GM15510 (cell line): ENCODE results near the gene SPACA9.

Experiments
- POLR2A ChIP-seq: IDR thresholded peaks from 3 replicates; pipeline ENCODE4 v1.6.1; 2011; ENCODE audit warnings: borderline replicate concordance; ENCODE audit not compliant: insufficient read length; ENCODE audit errors: extremely low read depth

The SPACA9 gene

GRCh38 chr9:132923346-132923902 lies 44.7 kb downstream of the SPACA9 start:
- no peak for TF ChIP-seq POLR2A

DNA sequence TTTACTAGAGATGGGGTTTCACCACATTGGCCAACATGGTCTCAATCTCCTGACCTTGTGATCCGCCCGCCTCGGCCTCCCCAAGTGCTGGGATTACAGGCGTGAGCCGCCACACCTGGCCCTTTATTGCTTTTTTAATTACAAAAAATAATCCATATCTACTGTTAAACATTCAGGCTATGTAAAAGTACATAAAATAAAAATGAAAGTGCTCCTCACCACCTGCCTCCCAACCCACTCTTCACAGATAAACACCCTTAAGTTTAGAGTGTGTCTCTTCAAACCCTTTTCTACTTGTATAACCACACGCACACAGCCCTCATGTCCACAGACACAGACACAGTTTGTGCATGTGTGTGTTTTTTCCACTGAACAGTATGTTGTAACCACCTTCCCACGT lies 49.0 kb downstream of the SPACA9 start:
- TF ChIP-seq POLR2A, result no peak

GRCh38 chr9:132931178-132931735 lies 52.6 kb downstream of the SPACA9 start:
- TF ChIP-seq POLR2A, result no peak

GRCh38 chr9:132935026-132935425 lies 56.3 kb downstream of the SPACA9 start:
- TF ChIP-seq POLR2A, result no peak

GRCh38 chr9:132937463-132937901 lies 58.8 kb downstream of the SPACA9 start:
- TF ChIP-seq POLR2A, result no peak

GRCh38 chr9:132939169-132939568 lies 60.5 kb downstream of the SPACA9 start:
- no peak for TF ChIP-seq POLR2A
